IPS DF 19.7 (cell line): ENCODE data around the gene MIP.
A peak's percentile ranks its signal among the peaks of the same experiment; 100 is the strongest.
"Not testable (repeated sequence)": the region's sequence is repeated elsewhere in the genome, so short reads cannot be mapped to it uniquely, and the experiment has no call there.

Source experiments
- DNase-seq: peaks from one replicate; pipeline ENCODE4 v3.0.0-alpha.2; 2013; ENCODE audit warnings: low read depth, low spot score

MIP gene

GRCh38 chr12:56454557-56454956 is at the start of gene MIP:
Gene MIP, minus strand, starts transcription at chr12:56454657. Its CDS starts 44 bp downstream, at chr12:56454613.
- no peak for DNase-seq

DNA sequence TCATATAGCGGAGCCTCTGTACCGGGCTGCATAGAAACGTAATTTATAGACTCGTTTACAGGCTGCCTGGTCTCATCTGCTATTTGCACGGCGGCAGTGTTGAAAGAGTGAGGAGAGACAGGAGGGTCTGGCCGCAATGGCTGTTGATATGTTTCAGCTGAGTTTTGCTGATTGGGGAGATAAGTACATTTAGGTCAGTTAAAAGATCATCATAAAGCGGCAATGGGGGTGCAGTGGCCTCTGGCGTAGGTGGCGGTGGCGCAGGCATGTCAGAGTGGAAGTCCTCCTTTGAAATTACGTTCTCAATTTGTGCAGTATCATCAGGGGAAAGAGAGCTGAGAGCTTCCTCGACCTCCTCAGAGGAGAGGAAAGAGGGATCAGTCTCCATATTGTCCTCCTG is 45.4 kb upstream of the MIP start:
- DNase-seq: not testable (repeated sequence)

DNA sequence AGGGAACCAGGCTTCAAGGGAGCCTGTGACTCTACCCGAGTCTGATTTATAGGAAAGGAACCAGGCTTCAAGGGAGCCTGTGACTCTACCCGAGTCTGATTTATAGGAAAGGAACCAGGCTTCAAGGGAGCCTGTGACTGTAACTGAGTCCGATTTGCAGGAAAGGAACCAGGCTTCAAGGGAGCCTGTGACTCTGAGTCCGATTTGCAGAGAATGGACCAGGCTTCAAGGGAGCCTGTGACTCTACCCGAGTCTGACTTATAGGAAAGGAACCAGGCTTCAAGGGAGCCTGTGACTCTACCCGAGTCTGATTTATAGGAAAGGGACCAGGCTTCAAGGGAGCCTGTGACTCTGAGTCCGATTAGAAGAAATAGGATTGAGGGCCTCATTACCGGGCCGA is 45.0 kb upstream of the MIP start:
- DNase-seq: not testable (repeated sequence)

GRCh38 chr12:56498126-56498902 is 43.9 kb upstream of the MIP start:
- not testable (repeated sequence) for DNase-seq

GRCh38 chr12:56496704-56497103 is 42.2 kb upstream of the MIP start:
- DNase-seq: not testable (repeated sequence)

DNA sequence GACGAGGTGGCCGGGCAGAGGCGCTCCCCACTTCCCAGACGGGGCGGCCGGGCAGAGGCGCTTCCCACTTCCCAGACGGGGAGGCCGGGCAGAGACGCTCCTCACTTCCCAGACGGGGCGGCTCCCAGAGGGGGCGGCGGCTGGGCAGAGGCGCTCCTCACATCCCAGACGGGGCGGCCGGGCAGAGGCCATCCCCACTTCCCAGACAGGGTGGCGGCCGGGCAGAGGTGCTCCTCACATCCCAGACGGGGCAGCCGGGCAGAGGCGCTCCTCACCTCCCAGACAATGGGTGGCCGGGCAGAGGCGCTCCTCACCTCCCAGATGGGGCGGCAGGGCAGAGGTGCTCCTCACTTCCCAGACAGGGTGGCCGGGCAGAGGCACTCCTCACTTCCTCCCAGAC is 40.0 kb upstream of the MIP start:
- not testable (repeated sequence) for DNase-seq

DNA sequence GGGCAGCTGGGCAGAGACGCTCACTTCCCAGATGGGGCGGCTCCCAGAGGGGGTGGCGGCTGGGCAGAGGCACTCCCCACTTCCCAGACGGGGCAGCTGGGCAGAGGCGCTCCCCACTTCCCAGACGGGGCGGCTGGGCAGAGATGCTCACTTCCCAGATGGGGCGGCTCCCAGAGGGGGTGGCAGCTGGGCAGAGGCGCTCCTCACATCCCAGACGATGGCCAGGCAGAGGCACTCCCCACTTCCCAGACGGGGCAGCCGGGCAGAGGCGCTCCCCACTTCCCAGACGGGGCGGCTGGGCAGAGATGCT is 39.6 kb upstream of the MIP start:
- DNase-seq: not testable (repeated sequence)

GRCh38 chr12:56493409-56494105 is 39.1 kb upstream of the MIP start:
- DNase-seq: not testable (repeated sequence)

- no peak for DNase-seq
Measured at GRCh38 chr12:56490360-56490759, 35.9 kb upstream of the MIP start.

DNA sequence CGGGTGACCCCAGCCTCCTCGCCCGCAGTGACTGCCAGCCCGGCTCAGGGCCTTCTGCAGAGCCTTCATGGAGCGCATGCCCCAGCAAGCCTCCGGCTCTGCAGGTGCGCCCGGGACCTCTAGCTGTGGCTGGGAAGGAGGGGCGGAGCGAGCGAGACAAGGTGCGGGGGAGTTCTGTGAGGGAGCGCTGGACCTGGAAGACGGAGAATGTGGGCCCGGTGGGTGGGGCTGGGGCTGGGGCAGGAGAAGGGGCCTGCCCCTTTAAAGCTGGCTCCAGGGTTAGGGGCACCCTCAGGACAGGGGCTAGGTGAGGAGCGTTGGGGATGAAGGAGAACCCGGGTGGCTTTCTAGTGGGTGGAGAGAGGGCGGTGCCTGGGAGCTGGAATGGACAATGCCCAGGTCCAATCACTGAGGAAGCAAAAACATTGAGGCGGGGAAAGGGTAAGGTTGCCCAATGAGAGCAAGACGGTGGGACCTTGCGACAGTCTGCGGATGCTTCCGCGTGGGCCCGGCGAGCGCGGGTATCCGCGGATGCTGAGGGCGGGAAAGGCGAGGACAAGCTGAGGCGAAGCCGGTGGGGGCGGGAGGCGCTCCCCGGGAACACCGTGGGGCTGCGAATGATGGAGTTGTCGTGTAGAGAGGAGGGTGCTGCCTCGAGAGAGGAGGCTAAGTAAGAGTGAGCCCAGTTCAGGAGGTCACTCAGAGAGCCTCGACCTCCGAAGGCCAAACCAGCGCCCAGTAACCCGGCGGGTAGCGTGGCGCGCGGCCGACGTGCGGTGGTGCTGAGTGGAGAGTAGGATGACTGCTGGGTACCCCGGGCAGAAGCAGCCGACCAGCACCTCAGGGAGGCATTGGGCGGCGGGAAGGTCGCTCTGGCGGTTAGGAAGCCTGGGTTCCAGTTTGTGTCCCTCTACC is 33.8 kb upstream of the MIP start, which contains the start of gene GLS2:
GLS2 (minus strand) TSS at position 121 of the 915 bp plus-strand sequence; CDS start at position 78, 43 bp downstream.
- DNase-seq: peak; percentile 75

- DNase-seq: no peak
Measured at GRCh38 chr12:56487448-56488040, 33.1 kb upstream of the MIP start.

DNA sequence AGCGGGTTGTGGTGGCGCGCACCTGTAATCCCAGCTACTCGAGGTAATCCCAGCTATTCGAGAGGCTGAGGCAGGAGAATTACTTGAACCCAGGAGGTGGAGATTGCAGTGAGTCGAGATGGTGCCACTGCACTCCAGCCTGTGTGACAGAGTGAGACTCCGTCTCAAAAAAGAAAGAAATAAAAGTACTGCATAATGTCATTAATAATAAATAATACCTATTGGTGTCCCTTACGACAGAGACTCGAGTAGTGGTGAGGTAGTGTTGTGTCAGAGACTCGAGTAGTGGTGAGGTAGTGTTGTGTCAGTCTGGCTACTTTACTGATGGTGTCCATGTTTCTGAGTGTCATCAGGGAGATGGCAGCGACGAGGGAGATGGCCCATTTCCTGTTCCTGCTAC is 32.2 kb upstream of the MIP start:
- no peak for DNase-seq

GRCh38 chr12:56484566-56484965 is 30.1 kb upstream of the MIP start:
- no peak for DNase-seq

- no peak for DNase-seq
Measured at GRCh38 chr12:56479625-56480024, 25.2 kb upstream of the MIP start.

DNA sequence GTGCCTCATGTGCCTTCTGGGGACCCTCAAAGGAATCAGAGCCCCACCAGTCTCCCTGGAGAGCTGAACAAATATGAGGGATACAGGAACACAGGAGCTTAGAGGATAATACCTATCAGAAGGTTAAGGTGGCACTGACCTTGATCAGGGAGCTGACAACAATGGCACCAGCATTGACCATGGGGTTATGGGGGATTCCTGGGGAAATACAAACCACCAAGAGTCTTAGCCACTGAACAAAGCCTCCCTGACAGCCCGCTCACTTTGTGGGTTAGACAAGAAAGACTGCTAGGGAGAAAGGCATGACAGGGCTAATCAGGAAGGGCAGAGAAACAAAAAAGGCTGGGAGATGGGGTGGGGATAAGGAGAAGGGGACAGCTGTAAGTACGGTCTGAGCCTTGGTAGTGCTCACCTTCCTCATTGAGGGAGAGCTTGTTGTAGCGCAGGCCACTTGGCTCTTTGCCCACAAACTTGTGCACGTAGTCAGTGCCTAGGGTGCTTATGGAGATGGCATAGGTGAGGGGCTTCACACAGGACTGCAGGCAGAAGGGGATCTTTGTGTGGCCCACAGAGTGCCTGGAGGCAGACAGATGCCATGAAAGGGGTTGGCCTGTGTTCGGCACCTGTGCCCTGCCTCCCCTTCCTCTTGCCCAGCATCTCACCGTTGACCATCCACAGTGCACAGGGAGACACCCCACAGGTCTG is 23.2 kb upstream of the MIP start:
- DNase-seq: no peak

DNA sequence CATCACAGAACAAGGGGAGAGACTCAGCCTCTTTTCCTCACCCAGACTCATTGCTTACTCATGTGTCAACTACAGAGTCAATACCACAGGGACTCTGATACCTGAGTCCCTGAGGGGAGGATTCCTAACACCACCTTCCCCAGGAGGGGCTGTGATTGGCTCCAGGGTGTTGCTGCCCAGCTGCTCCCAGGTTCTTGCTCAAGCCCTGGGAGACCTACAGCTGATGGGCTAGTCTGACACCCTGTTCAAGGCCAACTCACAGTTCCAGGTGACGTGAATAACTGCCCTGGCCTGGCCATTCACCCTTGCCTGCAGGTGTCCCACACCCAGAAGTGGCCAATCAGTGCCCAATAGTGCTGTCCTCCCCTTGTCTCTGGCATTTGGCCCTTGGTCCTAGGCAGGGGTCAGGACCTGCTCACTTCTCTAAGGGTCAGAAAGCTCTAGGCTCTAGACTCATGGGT is 22.5 kb upstream of the MIP start:
- no peak for DNase-seq

GRCh38 chr12:56476143-56476542 is 21.7 kb upstream of the MIP start:
- DNase-seq: no peak

DNA sequence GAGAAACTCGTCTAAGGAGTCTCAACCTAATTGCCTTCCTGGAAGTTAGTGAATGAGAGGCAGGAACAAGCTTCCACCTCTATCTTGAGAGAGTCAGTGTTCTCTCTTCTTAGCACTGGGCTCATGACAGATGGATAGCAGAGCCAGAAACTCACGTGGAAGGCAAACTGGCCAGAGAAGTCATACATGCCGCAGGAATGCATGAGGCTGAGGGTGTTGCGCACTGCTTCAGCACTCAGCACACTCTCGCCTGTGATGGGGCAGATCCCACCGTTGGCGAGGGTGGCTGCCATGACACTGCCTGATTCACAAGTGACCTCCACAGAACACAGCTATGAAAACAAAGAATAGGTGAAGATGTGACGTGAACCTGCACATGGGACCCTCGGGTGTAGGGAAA is 19.9 kb upstream of the MIP start:
- DNase-seq: no peak

DNA sequence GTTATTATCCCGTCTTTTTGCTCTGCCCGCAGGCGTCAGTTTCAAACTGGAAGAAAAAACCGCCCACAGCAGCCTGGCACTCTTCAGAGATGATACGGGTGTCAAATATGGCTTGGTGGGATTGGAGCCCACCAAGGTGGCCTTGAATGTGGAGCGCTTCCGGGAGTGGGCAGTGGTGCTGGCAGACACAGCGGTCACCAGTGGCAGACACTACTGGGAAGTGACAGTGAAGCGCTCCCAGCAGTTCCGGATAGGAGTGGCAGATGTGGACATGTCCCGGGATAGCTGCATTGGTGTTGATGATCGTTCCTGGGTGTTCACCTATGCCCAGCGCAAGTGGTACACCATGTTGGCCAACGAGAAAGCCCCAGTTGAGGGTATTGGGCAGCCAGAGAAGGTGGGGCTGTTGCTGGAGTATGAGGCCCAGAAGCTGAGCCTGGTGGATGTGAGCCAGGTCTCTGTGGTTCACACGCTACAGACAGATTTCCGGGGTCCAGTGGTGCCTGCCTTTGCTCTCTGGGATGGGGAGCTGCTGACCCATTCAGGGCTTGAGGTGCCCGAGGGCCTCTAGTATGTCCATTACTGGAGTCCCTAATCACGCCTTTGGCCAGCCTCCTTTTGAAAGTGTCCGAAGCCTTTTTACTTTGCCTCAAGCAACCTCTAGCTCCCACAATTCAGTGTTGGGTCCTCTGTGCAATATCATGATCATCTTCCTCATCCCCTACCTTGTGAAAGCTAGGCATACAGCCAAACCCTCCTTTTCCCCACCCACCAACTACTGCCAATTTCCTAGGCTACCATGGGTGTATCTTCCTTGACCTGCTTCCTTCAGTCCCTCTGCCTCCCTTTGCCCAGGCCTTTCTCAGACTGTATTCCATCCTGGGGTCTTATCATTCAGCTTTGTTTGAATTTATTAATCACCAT is 14.8 kb upstream of the MIP start:
- no peak for DNase-seq
